BE2C (cell line): ENCODE data around the gene ITGB2.
A peak's percentile ranks its signal among the peaks of the same experiment; 100 is the strongest.

Experiments
- DNase-seq: peaks from one replicate; pipeline ENCODE4 v3.0.0-alpha.2; 2020
- H3K27me3 ChIP-seq: fragments of 250-450 bp; sonication (Bioruptor Pico); 2 replicates; pipeline ENCODE4 v1.5.1; 2020; ENCODE audit warnings: mild to moderate bottlenecking
- H3K36me3 ChIP-seq: fragments of 250-450 bp; sonication (Bioruptor Pico); 2 replicates; pipeline ENCODE4 v1.5.1; 2020; ENCODE audit warnings: mild to moderate bottlenecking
- H3K4me1 ChIP-seq: fragments of 250-450 bp; sonication (Bioruptor Pico); 2 replicates; pipeline ENCODE4 v1.5.1; 2020
- H3K4me3 ChIP-seq: 2 replicates; pipeline ENCODE4 v1.5.1; 2011; ENCODE audit warnings: low read depth, low read length
- H3K9me3 ChIP-seq: fragments of 250-450 bp; sonication (Bioruptor Pico); 2 replicates; pipeline ENCODE4 v1.5.1; 2020
- TF ChIP-seq, protein P1 (sequence below): IDR thresholded peaks from 2 replicates; pipeline ENCODE4 v1.5.1; 2012; ENCODE audit warnings: mild to moderate bottlenecking, low read depth, low read length

Gene ITGB2

DNA sequence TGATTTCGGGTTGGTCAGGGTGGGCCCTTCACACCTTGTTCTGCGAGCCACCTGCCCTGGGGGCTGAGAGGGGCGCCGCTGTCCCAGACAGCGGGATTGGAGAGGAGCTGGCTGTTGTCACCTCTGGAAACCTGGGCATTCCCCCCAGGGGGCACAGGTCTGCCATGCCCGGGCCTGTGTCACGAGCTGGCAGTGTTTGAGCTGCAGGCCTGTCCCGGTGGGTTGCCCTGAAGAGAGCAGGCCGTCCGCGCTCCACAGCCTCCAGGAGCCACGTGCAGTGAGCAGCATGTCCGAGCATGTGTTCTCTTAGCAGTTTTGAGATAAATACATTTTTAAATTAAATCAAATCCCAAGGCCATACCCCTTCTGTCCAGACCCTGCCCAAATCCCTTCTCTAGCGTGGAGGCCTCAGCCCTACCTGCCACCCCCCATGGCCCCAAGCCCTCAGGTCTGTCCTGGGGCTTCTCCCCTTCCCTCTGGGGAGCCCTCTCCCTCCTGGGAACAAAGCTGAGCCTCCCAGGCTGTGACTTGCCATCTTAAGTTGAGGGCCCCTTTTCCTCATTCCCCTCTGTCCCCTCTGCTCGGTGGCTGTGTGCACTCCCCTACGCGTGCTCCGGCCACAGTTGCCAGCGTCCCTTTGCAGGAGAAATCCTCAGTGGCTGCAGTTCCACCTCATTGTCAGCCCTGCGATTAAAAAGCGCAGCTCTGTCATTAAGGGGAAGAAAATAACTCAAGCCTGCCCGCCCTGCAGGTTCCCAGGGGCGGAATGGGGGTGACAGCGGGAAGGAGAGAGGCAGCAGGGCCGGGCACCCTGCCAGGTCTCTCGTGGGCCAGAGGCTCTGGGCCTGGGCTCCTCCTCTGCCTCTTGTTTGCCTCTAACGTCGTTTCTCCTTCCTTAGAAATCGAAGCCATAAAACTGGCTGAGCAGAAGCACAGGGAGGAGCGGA is 45.7 kb upstream of the ITGB2 start:
- DNase-seq: peak; percentile 80
- H3K27me3 ChIP-seq: no peaks in the 10 kb centered on the region
- peaks cover 19% of the 10 kb centered on the region for H3K4me1 ChIP-seq
- TF ChIP-seq, protein P1, sequence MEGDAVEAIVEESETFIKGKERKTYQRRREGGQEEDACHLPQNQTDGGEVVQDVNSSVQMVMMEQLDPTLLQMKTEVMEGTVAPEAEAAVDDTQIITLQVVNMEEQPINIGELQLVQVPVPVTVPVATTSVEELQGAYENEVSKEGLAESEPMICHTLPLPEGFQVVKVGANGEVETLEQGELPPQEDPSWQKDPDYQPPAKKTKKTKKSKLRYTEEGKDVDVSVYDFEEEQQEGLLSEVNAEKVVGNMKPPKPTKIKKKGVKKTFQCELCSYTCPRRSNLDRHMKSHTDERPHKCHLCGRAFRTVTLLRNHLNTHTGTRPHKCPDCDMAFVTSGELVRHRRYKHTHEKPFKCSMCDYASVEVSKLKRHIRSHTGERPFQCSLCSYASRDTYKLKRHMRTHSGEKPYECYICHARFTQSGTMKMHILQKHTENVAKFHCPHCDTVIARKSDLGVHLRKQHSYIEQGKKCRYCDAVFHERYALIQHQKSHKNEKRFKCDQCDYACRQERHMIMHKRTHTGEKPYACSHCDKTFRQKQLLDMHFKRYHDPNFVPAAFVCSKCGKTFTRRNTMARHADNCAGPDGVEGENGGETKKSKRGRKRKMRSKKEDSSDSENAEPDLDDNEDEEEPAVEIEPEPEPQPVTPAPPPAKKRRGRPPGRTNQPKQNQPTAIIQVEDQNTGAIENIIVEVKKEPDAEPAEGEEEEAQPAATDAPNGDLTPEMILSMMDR: no peak
- H3K36me3 ChIP-seq: peaks cover 81% of the 10 kb centered on the region
- no peak overlapping the region for H3K4me3 ChIP-seq
- H3K9me3 ChIP-seq: peaks cover 5% of the 10 kb centered on the region; the same call in 1 of the 2 replicates

DNA sequence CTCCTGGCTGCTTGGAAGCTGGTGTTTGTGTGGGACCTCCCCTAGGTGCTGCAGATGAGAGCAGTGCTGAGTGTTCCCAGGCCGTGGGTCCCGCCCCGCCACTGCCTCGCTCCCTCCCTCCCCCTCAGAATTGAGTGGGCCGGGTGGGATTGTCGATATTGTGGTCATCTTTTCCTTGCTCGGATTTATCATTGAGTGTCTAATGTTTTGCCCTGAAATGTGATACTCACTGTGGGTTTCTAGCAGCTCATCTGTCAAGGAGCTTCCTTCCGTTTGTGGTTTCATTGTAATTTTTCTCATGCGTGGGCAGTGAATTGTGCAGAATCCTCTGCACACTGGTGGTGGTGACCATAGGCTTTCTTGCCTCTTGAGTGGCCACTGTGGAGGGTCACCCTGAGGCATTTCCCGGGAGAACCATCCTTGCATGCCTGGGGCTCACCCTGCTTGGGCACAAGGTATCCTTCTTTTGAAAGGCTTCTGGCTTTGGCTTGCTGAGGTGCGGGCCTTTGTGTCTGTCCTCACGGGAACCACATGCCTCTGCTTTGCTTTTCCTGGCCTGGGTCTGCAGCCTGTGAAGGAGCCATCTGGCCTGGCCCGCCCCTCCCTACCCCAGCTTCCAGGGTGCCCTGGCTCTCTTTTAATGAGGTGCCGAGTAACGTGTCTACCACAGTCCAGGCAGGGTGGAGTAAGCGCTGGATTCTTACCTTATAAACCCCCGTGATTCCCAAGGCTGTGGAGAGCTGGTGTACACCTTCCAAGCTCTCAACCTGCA is 44.7 kb upstream of the ITGB2 start:
- Histone ChIP-seq H3K4me3 (no peak overlapping the region), H3K36me3 (peaks cover 82% of the 10 kb centered on the region), H3K9me3 (peaks cover 5% of the 10 kb centered on the region; the same call in 1 of the 2 replicates), H3K27me3 (no peaks in the 10 kb centered on the region), H3K4me1 (peaks cover 19% of the 10 kb centered on the region)
- TF ChIP-seq, protein P1: no peak
- DNase-seq: no peak

- DNase-seq: no peak
- Histone ChIP-seq H3K4me3 (no peak overlapping the region), H3K36me3 (peaks cover 82% of the 10 kb centered on the region), H3K27me3 (no peaks in the 10 kb centered on the region), H3K9me3 (peaks cover 5% of the 10 kb centered on the region; the same call in 1 of the 2 replicates), H3K4me1 (peaks cover 19% of the 10 kb centered on the region)
- TF ChIP-seq, protein P1: no peak
Measured at GRCh38 chr21:44964381-44964780, 43.7 kb upstream of the ITGB2 start.

DNA sequence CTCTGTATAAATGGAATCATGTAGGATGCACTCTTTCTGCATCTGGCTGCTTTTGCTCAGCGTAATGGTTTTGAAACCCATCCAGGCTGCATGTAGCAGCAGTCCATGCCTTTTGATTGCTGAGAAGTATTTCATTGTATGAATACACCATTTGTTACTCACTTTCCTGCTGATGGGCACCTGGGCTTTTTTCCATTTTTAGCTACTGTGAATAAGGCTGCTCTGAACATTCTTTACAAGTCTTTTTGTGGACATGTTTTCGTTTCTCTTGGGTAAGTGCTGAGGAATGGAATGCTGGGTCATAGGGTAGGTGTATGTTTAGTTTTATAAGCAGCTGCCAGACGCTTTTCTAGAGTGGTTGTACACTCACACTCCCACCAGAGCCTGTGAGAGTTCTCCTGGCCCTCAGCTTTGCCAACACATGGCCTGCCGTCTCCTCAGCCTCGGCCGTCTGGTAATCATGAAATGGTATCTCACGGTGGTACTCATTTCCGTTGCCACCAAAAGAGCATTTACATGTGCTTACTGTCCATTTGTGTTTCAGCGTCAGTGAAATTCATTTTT is 41.8 kb upstream of the ITGB2 start:
- TF ChIP-seq, protein P1: no peak
- peaks cover 80% of the 10 kb centered on the region for H3K36me3 ChIP-seq

DNA sequence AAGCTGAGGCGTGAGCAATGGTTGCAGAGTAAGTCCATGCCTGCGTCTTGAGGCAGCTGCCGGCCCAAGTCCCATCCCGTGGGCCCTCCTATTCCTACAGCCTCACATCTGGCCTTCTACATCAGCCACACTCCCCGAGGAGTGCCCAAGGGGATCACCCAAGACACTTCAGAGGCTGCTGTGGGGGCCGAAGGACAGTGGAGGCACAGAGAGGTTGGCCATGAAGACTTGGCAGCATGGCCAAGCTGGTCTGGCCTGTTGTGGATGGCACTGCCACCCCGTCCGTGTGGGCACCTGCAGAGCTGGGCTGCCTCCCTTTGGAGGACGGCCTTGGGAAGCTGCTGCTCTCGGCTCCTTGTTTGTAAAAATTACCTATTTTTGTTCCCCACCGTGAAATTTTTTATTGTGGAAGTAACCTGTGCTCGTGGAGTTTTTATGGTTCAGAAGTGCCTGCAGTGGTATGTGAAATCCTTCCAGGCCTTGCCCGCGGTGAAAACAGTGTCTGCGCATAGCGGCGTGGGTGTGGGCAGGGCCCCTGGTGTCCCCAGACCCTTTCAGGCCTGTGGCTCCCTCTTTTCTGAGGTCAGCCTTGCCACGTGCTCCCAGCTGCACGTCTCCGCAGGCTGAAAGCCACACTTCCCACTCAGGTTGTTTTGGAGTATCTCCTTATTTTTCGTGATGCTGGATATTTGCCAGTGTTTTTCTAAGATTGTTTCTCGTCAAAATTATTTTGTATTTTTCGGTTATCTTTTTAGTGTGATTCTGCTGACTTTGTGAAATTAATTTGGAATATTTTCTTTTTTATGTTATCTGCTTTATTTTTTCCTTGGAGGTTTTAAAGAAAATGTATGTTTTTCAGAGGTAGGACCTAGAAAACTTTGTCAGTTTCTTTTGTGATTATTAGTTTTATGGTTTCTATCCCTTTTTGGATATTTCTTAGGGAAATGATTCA is 39.7 kb upstream of the ITGB2 start:
- TF ChIP-seq, protein P1: no peak
- Histone ChIP-seq H3K9me3 (peaks cover 3% of the 10 kb centered on the region; the same call in 1 of the 2 replicates), H3K27me3 (no peaks in the 10 kb centered on the region), H3K4me3 (no peak overlapping the region), H3K4me1 (no peaks in the 10 kb centered on the region; the same call in 1 of the 2 replicates), H3K36me3 (peaks cover 84% of the 10 kb centered on the region)
- DNase-seq: no peak

More for the DNA sequence above, 41.8 kb upstream of the ITGB2 start:
- H3K4me1 ChIP-seq: peaks cover 16% of the 10 kb centered on the region
- no peak for DNase-seq
- peaks cover 5% of the 10 kb centered on the region; the same call in 1 of the 2 replicates for H3K9me3 ChIP-seq
- no peak overlapping the region for H3K4me3 ChIP-seq
- H3K27me3 ChIP-seq: no peaks in the 10 kb centered on the region
